ENCODE measurements around the gene PSORS1C2. TPM values are rescaled to one million over a fixed set of nuclear protein-coding genes. Genes with fewer than 3 reads are reported as not detected.
"Not testable (repeated sequence)": the region's sequence is repeated elsewhere in the genome, so short reads cannot be mapped to it uniquely, and the experiment has no call there.

The PSORS1C2 gene
- total RNA-seq, 1 experiment from 2014 or later, result not detected

GRCh38 chr6:31169858-31170599 lies 31.2 kb upstream of the PSORS1C2 start:
- DNase-seq (ENCODE audit: low read depth, low spot score); in situ Hi-C loops (cut with HindIII; ENCODE audit: low pct_unique_long_range_greater_than_20kb, low sequenced_read_pairs): not testable (repeated sequence)

GRCh38 chr6:31169123-31169857 lies 30.4 kb upstream of the PSORS1C2 start:
- in situ Hi-C loops (cut with HindIII; ENCODE audit: low pct_unique_long_range_greater_than_20kb, low sequenced_read_pairs), result no loop called here
- DNase-seq (ENCODE audit: low read depth, low spot score), result no peak

DNA sequence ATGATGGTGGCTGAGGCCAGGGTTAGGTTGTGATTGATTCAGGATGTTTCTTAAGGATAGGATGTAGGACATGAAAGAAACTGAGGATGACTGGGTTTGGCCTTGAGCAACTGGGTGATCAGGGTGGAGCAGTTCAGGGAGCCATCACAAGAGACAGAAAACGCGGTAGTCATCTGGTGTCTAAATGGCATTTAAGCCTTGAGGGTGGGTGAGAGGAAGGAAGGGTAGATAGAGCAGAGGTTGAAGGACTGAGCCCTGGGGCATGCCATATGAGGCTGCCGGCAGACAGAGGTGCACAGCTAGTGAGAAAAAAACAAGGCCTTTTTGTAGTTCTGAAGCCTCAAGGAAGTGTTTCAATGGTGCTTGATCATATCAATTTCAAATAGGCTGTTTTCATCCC lies 29.7 kb upstream of the PSORS1C2 start:
- in situ Hi-C loops (cut with HindIII; ENCODE audit: low pct_unique_long_range_greater_than_20kb, low sequenced_read_pairs), result no loop called here

GRCh38 chr6:31165986-31166385 lies 27.1 kb upstream of the PSORS1C2 start:
- DNase-seq (ENCODE audit: low read depth, low spot score), result no peak
- in situ Hi-C loops (cut with HindIII; ENCODE audit: low pct_unique_long_range_greater_than_20kb, low sequenced_read_pairs), result no loop called here

More for the DNA sequence above, 29.7 kb upstream of the PSORS1C2 start:
- peak; percentile 38 for DNase-seq (ENCODE audit: low read depth, low spot score)

- in situ Hi-C loops (cut with HindIII; ENCODE audit: low pct_unique_long_range_greater_than_20kb, low sequenced_read_pairs); DNase-seq (ENCODE audit: low read depth, low spot score): not testable (repeated sequence)
These were observed 26.4 kb upstream of the PSORS1C2 start for GRCh38 chr6:31165064-31165832.

DNA sequence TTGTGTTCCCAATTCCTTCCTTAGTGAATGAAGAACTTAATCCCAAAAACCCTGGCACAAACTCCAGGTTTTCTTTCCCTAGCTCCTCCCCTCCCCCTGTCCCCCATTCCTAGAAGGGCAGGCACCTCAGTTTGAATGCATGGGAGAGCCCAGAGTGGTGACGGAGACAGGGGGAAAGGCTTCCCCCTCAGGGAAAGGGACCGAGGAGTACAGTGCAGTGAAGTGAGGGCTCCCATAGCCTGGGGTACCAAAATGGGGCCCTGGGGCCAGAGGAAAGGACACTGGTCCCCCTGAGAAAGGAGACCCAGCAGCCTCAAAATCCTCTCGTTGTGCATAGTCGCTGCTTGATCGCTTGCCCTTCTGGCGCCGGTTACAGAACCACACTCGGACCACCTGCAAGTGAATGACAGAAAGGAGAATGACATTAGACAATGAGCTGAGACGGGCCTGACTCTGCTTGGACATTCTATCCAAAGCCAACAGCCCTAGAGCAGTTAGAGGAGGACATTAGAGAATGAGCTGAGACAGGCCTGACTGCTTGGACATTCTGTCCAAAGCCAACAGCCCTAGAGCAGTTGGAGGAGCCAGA lies 25.7 kb upstream of the PSORS1C2 start:
- in situ Hi-C loops (cut with HindIII; ENCODE audit: low pct_unique_long_range_greater_than_20kb, low sequenced_read_pairs); DNase-seq (ENCODE audit: low read depth, low spot score): not testable (repeated sequence)

DNA sequence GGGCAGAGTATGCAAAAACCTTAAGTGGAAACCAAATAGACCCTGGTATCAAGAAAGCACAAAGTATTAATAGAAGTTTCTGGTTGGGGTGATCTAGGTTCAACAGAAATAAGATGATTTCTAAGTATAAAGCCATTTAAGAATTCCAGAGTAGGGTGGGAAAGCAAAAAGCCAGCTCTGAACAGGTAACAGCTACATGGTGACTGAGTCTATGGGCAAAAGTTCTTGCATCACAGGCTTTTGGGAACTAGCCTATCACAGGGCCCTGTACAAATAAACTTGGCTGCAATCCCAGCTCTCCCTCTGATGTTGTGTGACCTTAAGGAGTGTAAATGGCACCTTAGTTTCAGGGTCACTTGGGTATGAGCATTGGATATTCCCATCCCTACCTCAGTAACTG lies 25.1 kb upstream of the PSORS1C2 start:
- in situ Hi-C loops (cut with HindIII; ENCODE audit: low pct_unique_long_range_greater_than_20kb, low sequenced_read_pairs), result no loop called here
- DNase-seq (ENCODE audit: low read depth, low spot score), result no peak

- DNase-seq (ENCODE audit: low read depth, low spot score), result no peak
These were observed 23.7 kb upstream of the PSORS1C2 start for GRCh38 chr6:31162463-31163165.

GRCh38 chr6:31161216-31162126 lies 22.6 kb upstream of the PSORS1C2 start:
- no peak for DNase-seq (ENCODE audit: low read depth, low spot score)
- in situ Hi-C loops (cut with HindIII; ENCODE audit: low pct_unique_long_range_greater_than_20kb, low sequenced_read_pairs), result no loop called here

More at GRCh38 chr6:31162463-31163165, 23.7 kb upstream of the PSORS1C2 start:
- in situ Hi-C loops (cut with HindIII; ENCODE audit: low pct_unique_long_range_greater_than_20kb, low sequenced_read_pairs), result no loop called here

- DNase-seq (ENCODE audit: low read depth, low spot score), result no peak
- in situ Hi-C loops (cut with HindIII; ENCODE audit: low pct_unique_long_range_greater_than_20kb, low sequenced_read_pairs), result no loop called here
These were observed 20.3 kb upstream of the PSORS1C2 start for GRCh38 chr6:31158863-31159855.

- DNase-seq (ENCODE audit: low read depth, low spot score), result peak; percentile 99
- in situ Hi-C loops (cut with HindIII; ENCODE audit: low pct_unique_long_range_greater_than_20kb, low sequenced_read_pairs), result no loop called here
These were observed 19.4 kb upstream of the PSORS1C2 start, which contains the start of gene TCF19 for GRCh38 chr6:31158140-31158862. TCF19 (plus strand) TSS chr6:31158589; CDS start chr6:31159470, 881 bp downstream.

- in situ Hi-C loops (cut with HindIII; ENCODE audit: low pct_unique_long_range_greater_than_20kb, low sequenced_read_pairs), result no loop called here
- no peak for DNase-seq (ENCODE audit: low read depth, low spot score)
These were observed 18.8 kb upstream of the PSORS1C2 start, which contains the start of gene CCHCR1 for GRCh38 chr6:31157513-31158139. CCHCR1 (minus strand) TSS chr6:31157802; CDS start chr6:31157600, 202 bp downstream.

GRCh38 chr6:31156641-31157040 lies 17.8 kb upstream of the PSORS1C2 start:
- in situ Hi-C loops (cut with HindIII; ENCODE audit: low pct_unique_long_range_greater_than_20kb, low sequenced_read_pairs), result no loop called here
- DNase-seq (ENCODE audit: low read depth, low spot score), result no peak

DNA sequence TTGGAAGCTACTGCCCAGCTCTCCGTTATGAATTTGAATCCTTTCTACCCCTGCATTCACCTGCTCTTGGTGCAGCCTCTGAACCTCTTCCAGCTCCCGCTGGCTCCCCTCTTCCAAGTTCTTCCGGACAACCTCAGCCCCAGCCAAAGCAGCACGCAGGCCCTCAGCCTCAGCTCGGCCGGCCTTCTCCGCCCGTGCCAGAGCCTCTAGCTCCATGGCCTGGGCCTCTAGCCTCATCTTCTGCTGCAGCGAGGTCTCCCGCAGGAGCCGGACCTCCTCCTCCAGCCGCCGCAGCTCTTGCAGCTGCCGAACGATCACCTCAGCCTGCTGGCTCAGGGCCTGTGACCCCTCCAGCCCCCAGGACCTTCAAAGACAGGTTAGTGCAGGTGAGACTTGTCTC lies 15.6 kb upstream of the PSORS1C2 start:
- DNase-seq (ENCODE audit: low read depth, low spot score), result no peak
- in situ Hi-C loops (cut with HindIII; ENCODE audit: low pct_unique_long_range_greater_than_20kb, low sequenced_read_pairs), result no loop called here
